CD4-positive, alpha-beta T cell treated with Interleukin-12 subunit alpha and Interleukin-12 subunit beta, for 1 hour (primary cell): Measurements from ENCODE around the gene MUC13.

Experiments used
- DNase-seq: peaks from one replicate; pipeline ENCODE4 v3.0.0-alpha.2; 2020

Gene MUC13

GRCh38 chr3:124895756-124896155 lies 38.8 kb downstream of the MUC13 start:
- DNase-seq = no peak

DNA sequence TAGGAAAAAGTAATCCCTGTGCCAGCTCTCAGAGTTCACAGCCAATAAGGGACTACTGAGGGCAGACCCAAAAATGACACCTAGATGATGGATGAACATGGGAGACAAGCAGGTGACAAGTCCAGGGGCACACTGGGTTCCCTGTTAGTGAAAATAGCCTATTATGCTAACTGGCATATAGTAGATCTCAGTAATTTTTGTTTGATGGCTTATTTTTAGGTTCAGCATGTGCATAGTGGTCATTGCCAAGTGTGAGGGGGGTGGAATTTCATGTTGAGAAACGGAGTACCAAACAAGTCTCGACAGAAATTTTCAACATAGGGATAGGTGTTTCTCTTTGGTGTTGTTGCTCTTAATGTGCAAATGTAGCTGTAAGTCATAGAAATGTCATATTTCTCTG lies 41.0 kb downstream of the MUC13 start:
- no peak for DNase-seq

DNA sequence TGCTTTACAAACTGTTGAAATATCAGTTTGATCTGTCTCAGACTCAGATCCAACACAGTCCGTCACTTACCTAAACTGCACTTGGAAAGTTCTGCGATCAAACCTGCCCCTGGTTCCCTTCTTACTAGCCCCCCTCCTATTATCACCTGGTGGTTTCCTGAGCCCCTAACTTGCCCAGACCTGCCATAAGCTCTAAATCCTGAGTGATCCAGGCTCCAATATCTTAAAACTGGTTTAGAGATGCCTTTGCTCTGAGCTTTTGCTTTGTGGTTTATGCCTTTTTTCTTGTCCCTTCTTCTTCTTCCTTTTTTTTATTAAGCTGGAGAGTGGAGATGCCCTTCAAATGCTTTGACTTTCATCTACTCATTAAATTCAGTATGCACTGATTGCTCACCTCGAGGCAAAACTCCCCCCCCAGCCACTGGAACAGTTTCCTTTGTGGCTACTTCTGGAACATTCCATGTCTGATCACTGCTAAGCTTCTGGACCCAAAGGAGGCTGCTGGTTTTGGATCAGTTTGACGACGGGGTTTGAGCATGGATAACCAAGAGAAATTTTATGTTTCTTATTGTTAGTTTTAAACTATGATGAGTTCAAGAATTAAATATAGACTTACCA lies 43.9 kb downstream of the MUC13 start:
- no peak for DNase-seq

- DNase-seq = no peak
Measured at GRCh38 chr3:124888482-124889441, 45.8 kb downstream of the MUC13 start.

- DNase-seq = no peak
Measured at GRCh38 chr3:124887932-124888298, 46.6 kb downstream of the MUC13 start.

DNA sequence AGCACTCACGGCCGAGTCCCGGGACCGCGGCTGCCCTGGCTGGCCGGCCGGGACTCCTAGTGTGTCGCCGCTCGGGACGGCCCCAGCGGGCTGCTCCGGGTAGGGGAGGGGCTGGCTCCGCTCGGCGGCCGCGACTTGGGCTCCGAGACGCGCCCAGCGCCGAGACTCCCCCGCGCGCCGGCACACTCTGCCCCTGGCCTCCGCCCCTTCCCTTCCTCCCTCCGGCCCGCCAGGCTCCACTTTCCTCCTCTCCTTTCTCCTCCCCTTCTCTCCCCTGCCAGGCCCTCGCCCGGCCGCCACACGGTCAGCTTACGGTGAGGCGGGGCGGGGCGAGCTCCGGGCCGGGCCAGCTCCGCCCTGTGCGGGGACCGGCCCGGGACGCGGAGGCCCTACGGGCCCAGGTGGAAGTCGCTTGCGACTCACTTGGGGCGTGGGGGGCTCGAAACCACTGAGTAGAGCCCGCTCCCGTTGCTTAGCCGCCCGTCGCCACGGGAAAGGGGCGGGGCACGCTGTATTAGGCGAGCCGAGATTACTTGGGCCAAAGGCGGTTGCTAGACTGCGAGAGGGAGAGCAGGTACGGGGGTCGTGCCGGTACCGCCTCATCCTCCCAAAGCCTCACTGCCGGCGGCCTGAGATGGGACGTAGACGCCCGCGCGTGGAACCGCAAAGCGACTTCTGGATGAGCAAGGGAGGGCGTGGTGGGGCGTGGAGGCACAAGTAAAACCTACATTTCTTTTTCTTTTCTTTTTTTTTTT lies 47.2 kb downstream of the MUC13 start, which contains the start of gene ITGB5:
TSS of gene ITGB5 (minus strand) at position 189 of the 755 bp plus-strand sequence. CDS start 365 bp downstream, outside the sequence.
- DNase-seq = peak; percentile 7

DNA sequence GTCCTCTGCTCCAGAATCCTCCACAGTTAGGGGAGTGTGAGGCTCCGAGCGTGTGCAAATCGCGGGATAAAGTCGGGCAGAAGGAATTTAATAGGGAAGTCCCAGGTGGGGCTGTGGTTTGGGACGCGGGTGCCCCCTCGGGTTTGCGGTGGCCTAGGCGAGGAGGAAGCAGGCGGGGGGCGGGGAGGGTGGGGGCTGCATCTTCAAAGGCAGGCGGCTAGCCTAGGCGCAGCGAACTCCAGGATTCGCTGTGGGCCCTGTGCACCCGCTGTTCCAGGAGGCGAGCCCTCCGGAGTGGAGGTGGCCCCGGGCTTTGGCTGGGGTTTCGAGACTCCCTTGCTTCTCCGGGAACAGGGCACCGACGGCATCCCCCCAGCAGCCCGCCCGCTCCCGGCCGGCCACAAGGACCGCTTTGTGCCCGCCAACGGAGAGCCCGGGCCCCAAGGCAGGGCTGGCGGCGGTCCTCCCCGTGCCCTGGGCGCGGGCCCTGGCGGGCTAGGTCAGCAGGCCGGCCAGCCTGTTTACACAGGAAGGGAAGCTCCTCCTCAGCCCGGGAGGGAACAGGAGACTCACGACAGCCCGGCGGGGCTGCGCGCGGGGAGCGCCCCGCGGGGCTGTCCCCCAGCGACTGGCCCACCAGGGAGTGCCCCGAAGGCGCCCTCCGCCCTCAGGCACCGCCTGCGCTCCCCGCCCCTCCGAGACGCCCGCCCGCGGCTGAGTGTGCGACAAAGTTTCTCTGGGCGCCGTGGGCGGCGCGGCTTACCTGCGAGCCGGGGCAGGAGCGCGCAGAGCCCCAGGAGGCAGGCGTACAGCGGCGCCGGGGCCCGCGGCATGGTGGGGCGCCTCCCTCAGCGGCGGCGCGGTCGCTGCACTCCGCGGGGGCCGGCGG lies 48.1 kb downstream of the MUC13 start:
- DNase-seq = peak; percentile 5

DNA sequence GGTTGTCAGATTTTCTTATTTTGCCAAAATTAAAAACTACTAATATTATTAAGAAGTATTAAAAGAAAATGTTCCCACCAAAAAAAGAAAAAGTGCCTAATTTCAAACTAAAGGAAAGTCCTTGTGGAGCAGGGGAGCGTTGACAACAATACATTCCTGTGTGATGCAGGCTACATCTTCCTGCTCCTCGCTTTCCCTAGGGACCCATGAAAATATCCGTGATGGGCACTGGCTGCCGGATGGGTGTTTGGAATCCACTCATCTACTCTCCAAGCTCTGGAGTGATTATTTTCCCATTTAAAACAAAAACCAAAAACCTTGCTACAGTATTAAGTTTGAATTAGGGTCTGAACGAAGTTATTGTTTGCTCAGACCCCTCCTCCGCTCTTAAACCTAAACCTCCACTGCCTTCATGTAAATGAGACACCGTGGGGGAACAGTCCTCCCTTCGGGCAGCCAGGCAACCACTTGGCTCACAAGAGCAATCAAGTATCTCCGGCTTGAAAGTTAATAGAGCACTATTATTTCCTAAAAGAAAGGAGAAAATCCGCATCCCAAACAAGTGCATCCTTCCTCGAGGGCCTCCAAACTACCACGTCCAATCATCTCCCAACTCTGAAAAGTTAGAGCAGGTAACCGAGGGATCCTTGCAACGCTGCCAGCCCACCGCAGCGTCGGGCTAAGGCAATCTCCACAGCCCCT lies 48.9 kb downstream of the MUC13 start:
- no peak for DNase-seq

DNA sequence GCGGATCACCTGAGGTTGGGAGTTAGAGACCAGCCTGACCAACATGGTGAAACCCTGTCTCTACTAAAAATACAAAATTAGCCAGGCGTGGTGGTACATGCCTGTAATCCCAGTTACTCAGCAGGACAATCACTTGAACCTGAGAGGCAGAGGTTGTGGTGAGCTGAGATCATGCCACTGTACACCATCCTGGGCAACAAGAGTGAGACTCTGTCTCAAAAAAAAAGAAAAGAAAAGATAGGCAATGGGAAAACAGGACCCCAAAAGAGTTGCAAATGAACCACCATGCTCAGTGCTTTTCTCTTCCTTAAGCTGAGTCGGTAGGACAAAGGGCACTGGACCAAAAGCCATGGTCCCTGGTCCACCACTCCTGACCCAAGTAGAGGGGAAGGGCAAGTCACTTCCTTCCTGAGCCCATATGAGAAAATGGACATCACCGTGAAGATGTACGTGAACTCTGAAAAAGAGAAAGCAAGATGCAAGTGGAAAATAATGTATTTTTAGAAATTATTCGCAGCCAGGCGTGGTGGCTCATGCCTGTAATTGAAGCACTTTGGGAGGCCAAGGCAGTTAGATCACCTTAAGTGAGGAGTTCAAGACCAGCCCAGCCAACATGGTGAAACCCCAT lies 50.0 kb downstream of the MUC13 start:
- no peak for DNase-seq

DNA sequence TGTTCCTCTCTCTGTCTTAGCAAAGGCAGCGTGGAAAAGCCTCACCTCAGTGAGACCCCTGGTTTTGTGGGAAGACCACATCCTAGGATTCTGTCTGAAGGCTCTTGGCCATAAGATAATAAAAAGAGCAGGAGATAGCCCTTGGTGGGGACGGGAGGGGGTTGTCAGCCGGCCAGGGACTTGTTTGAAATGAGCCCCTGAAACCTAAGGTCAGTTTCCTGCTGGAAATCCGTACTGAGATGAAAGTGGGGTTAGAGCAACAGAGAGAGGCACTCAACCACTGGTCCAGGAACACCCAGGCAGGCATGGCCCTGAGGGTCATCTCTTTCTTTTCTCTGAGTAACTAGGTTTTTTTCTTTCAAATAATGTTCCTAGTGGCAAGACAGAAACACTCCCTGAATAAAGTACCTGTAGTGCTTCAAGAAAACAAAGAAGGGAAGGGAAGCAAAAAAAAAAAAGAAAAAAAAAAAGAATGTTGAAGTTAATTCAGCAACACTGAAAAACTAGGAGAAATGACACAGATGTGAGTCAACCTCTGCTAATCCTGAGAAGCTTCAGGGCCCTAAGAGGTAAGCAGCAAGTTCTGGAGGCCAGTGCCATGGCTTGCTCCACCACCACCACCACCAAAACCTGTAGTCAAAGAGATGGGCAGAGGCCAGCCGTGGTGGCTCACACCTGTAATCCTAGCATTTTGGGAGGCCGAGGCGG lies 50.6 kb downstream of the MUC13 start:
- no peak for DNase-seq

- DNase-seq = no peak
Measured at GRCh38 chr3:124882816-124883747, 51.5 kb downstream of the MUC13 start.

DNA sequence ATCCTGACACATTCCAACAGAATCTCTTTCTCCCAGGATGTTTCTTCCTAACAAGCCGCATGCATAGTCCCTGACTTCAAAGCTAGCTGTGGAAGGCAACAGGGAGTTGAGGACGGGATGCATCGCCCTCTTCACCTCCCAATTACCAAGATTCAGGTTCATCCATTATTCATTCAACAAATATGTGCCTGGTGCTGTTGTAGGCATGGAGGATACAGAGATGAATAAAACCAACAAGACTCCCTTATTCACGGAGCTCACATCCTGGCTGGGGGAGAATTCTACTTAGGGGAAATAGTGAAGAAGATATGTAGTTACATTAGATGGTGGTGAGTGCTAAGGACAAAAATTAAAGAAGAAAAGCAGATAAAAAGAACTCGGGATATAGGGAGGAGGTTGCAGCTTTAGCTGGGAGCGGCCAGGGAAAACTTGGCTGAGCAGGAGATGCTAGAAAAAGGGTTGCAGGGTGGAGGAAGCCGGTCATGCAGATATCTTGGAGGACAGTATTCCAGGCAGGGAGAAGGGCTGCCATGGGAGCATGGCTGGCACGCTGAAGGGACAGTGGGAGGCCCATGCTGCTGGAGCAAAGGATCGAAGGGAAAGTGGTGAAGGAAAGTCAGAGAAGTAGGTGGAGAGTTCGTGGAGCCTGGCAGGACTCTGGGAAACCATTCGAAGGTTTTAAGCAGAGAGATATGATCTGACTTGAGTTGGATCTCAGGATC lies 52.4 kb downstream of the MUC13 start:
- DNase-seq = no peak

DNA sequence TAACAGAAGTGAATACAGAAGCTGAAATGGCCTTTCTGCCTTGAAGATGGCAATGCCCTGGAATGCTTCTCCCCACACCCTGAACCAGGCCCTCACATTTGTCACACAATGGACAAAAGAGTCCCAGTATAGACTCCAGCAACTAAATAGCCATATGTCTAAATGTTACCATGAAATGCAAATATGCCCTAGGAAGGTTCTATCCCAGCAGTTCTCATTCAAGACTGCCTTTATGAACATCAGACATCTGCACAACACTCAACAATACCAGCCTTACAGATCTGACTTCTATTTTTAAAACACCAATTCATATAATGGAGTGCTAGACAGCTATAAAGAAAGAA lies 55.2 kb downstream of the MUC13 start:
- DNase-seq = no peak

- DNase-seq = no peak
Measured at GRCh38 chr3:124878561-124879336, 55.8 kb downstream of the MUC13 start.

GRCh38 chr3:124877674-124878073 lies 56.9 kb downstream of the MUC13 start:
- DNase-seq = no peak

GRCh38 chr3:124876401-124876878 lies 58.1 kb downstream of the MUC13 start:
- DNase-seq = no peak

DNA sequence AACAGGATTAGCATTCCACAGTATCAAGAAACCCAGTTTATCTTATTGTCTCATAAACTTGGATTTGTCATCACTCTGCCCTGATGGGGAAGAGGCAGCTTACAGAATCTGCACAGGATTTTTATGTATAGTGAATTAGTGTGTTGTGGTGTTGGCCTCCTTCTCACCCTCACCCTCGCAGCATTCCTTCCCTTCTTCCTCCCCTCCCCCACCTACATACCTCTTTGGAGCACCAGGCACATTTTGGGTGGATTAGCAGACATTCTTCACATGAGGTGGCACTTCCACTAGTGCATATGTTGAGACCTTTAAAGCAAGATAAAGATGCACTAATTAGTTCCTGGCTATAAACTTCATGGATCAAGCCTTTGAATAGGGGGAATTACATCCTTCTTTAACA lies 61.3 kb downstream of the MUC13 start:
- DNase-seq = no peak

GRCh38 chr3:124867511-124867910 lies 67.0 kb downstream of the MUC13 start:
- no peak for DNase-seq
